OCI-LY1 (cell line): Measurements from ENCODE around the gene SFT2D1.
A peak's percentile ranks its signal among the peaks of the same experiment; 100 is the strongest.

Source experiments
- H2AFZ ChIP-seq: fragments of 200-600 bp; sonication (generic), shearing (Covaris generic); 2 replicates; pipeline ENCODE4 v1.6.0; 2014; ENCODE audit warnings: antibody characterized with exemption, mild to moderate bottlenecking, low read length
- H3F3A ChIP-seq: fragments of 200-600 bp; sonication (generic), shearing (Covaris generic); 2 replicates; pipeline ENCODE4 v1.6.0; 2014; ENCODE audit warnings: mild to moderate bottlenecking, antibody characterized with exemption, low read length, moderate library complexity; ENCODE audit not compliant: insufficient read depth
- H3K27ac ChIP-seq: fragments of 200-600 bp; sonication (generic); 2 replicates; pipeline ENCODE4 v1.5.1; 2014; ENCODE audit warnings: low read length, mixed run types, mild to moderate bottlenecking, low read depth; ENCODE audit not compliant: poor library complexity, severe bottlenecking
- H3K27me3 ChIP-seq: fragments of 200-600 bp; sonication (generic); 2 replicates; pipeline ENCODE4 v1.6.0; 2014; ENCODE audit warnings: antibody characterized with exemption, mild to moderate bottlenecking, low read length, moderate library complexity; ENCODE audit not compliant: insufficient read depth
- H3K36me3 ChIP-seq: fragments of 200-600 bp; sonication (generic); 2 replicates; pipeline ENCODE4 v1.6.1; 2014; ENCODE audit warnings: mild to moderate bottlenecking, antibody characterized with exemption, low read length, moderate library complexity, mixed read lengths; ENCODE audit not compliant: insufficient read depth
- H3K4me1 ChIP-seq: fragments of 200-600 bp; sonication (generic); 2 replicates; pipeline ENCODE4 v1.5.1; 2014; ENCODE audit warnings: mild to moderate bottlenecking, low read length, moderate library complexity; ENCODE audit not compliant: insufficient read depth, severe bottlenecking
- H3K4me2 ChIP-seq: fragments of 200-600 bp; sonication (generic), shearing (Covaris generic); 2 replicates; pipeline ENCODE4 v1.6.1; 2014; ENCODE audit warnings: low read length
- H3K4me3 ChIP-seq: fragments of 200-600 bp; sonication (generic); 2 replicates; pipeline ENCODE4 v1.5.1; 2014; ENCODE audit warnings: low read length, low read depth, mild to moderate bottlenecking, mixed read lengths; ENCODE audit not compliant: poor library complexity, severe bottlenecking
- H3K79me2 ChIP-seq: fragments of 200-600 bp; shearing (Covaris generic); 2 replicates; pipeline ENCODE4 v1.6.1; 2016; ENCODE audit warnings: mixed run types, low read length, mixed read lengths; ENCODE audit not compliant: insufficient read depth
- H3K9ac ChIP-seq: fragments of 200-600 bp; sonication (generic), shearing (Covaris generic); 2 replicates; pipeline ENCODE4 v1.6.1; 2014; ENCODE audit warnings: mild to moderate bottlenecking, low read length, mixed read lengths
- H3K9me2 ChIP-seq: fragments of 200-600 bp; sonication (generic), shearing (Covaris generic); 2 replicates; pipeline ENCODE4 v1.6.1; 2014; ENCODE audit warnings: low read depth, mild to moderate bottlenecking, low read length, mixed read lengths
- H3K9me3 ChIP-seq: fragments of 200-600 bp; shearing (Covaris generic); 2 replicates; pipeline ENCODE4 v1.6.1; 2014; ENCODE audit warnings: low read length, mixed read lengths
- H4K20me1 ChIP-seq: fragments of 200-600 bp; sonication (generic), shearing (Covaris generic); 2 replicates; pipeline ENCODE4 v1.6.0; 2016; ENCODE audit warnings: mild to moderate bottlenecking, low read length; ENCODE audit not compliant: insufficient read depth
- EZH2 ChIP-seq: fragments of 200-600 bp; sonication (generic), shearing (Covaris generic); IDR thresholded peaks from 2 replicates; pipeline ENCODE4 v1.8.0; 2017; ENCODE audit warnings: borderline replicate concordance, mixed run types, mild to moderate bottlenecking, antibody characterized with exemption, low read length, moderate library complexity, mixed read lengths
- TF ChIP-seq, protein P1 (sequence below): fragments of 200-600 bp; sonication (generic), shearing (Covaris generic); IDR thresholded peaks from 2 replicates; pipeline ENCODE4 v1.5.1; 2017; ENCODE audit warnings: mild to moderate bottlenecking, antibody characterized with exemption, low read length, moderate library complexity, mixed read lengths

Gene SFT2D1

GRCh38 chr6:166342349-166343149 is at the start of gene SFT2D1:
Gene SFT2D1, minus strand, starts transcription at chr6:166342545. Its CDS starts 64 bp downstream, at chr6:166342481.
- no peaks in the 10 kb centered on the region for H3K9me2 ChIP-seq
- H3K79me2 ChIP-seq: peaks cover 25% of the 10 kb centered on the region
- H3K4me3 ChIP-seq: peak within 1 kb of the TSS; percentile 95
- no peak within 1 kb of the TSS for H2AFZ ChIP-seq
- H3K27ac ChIP-seq: peak within 1 kb of the TSS; percentile 35
- no peak for TF ChIP-seq EZH2
- TF ChIP-seq, protein P1, sequence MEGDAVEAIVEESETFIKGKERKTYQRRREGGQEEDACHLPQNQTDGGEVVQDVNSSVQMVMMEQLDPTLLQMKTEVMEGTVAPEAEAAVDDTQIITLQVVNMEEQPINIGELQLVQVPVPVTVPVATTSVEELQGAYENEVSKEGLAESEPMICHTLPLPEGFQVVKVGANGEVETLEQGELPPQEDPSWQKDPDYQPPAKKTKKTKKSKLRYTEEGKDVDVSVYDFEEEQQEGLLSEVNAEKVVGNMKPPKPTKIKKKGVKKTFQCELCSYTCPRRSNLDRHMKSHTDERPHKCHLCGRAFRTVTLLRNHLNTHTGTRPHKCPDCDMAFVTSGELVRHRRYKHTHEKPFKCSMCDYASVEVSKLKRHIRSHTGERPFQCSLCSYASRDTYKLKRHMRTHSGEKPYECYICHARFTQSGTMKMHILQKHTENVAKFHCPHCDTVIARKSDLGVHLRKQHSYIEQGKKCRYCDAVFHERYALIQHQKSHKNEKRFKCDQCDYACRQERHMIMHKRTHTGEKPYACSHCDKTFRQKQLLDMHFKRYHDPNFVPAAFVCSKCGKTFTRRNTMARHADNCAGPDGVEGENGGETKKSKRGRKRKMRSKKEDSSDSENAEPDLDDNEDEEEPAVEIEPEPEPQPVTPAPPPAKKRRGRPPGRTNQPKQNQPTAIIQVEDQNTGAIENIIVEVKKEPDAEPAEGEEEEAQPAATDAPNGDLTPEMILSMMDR: no peak
- no peaks in the 10 kb centered on the region for H4K20me1 ChIP-seq
- peaks cover 36% of the 10 kb centered on the region for H3K4me1 ChIP-seq
- peaks cover 11% of the 10 kb centered on the region; the same call in 1 of the 2 replicates for H3K36me3 ChIP-seq
- no peaks in the 10 kb centered on the region for H3F3A ChIP-seq
- peak within 1 kb of the TSS; percentile 92 for H3K9ac ChIP-seq
- peak within 1 kb of the TSS; percentile 89 for H3K4me2 ChIP-seq
- H3K27me3 ChIP-seq: no peaks in the 10 kb centered on the region
- no peaks in the 10 kb centered on the region for H3K9me3 ChIP-seq

DNA sequence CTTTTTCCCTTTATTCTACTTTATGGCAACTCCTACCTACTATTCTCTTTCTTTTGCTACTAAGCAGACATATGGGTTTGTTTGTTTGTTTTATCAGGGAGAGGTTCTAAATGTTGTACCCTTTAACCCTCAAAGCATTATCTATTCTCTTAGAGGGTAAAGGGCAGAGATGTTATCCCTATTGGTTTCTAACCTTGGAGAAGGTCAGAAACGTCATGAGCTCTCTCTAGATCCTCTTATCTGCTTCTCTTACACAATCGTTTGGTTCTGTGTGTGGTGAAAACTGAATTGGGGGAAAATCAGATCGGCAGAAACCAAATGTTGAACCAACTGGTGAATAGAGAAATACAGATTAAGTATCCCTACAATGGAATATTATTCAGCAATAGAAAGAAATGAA is 46.8 kb upstream of the SFT2D1 start:
- Histone ChIP-seq H3K4me2 (no peak overlapping the region), H3K79me2 (no peaks in the 10 kb centered on the region), H3F3A (no peaks in the 10 kb centered on the region), H4K20me1 (no peaks in the 10 kb centered on the region), H3K27me3 (peaks cover 3% of the 10 kb centered on the region), H3K27ac (no peak overlapping the region), H3K9me3 (no peaks in the 10 kb centered on the region), H3K4me3 (no peak overlapping the region), H3K9me2 (no peaks in the 10 kb centered on the region), H3K9ac (no peak overlapping the region), H3K36me3 (no peaks in the 10 kb centered on the region), H2AFZ (no peak overlapping the region), H3K4me1 (no peaks in the 10 kb centered on the region)
- TF ChIP-seq, protein P1: no peak
- no peak for TF ChIP-seq EZH2

DNA sequence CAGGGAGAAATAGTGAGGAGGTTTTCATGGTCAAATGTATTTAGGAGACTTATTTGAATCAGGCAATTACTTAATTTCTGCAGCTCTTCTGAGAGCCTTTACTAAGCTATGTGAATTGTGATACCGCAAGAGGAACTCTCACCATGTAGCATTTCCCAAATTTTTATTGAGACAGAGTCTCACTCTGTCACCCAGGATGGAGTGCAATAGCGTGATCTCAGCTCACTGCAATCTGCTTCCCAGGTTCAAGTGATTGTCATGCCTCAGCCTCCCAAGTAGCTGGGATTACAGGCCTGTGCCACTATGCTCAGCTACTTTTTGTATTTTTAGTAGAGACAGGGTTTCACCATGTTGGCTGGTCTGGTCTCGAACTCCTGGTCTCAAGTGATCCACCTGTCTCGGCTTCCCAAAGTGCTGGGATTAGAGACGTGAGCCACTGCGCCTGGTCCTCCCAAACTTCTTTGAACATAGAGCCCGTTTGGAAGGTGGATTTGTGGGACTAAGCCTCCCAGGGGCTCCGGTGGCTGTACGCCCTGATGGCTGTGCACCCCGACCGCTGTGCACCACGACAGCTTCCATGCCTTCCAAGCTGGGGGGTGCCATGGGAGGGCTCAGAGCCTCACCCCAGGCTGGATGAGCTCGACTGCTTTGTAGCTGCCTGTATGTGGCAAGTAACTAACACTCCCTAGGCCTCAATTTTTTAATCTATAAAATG is 46.1 kb upstream of the SFT2D1 start:
- Histone ChIP-seq H3K9ac (no peak overlapping the region), H2AFZ (no peak overlapping the region), H3K4me2 (no peak overlapping the region), H3K4me1 (peaks cover 6% of the 10 kb centered on the region), H3K36me3 (no peaks in the 10 kb centered on the region), H3F3A (no peaks in the 10 kb centered on the region), H3K27me3 (peaks cover 3% of the 10 kb centered on the region), H3K79me2 (no peaks in the 10 kb centered on the region), H4K20me1 (no peaks in the 10 kb centered on the region), H3K9me2 (no peaks in the 10 kb centered on the region), H3K9me3 (no peaks in the 10 kb centered on the region), H3K27ac (no peak overlapping the region), H3K4me3 (no peak overlapping the region)
- TF ChIP-seq, protein P1: no peak
- no peak for TF ChIP-seq EZH2
